HepG2 (cell line): ENCODE data around the gene TMEM233. TPM values are rescaled to one million over a fixed set of nuclear protein-coding genes. Genes with fewer than 3 reads are reported as not detected.

ENCODE experiments used
- BCL6 ChIP-seq: IDR thresholded peaks from 2 replicates; pipeline ENCODE4 v1.6.1; 2016; ENCODE audit warnings: missing genetic modification reagents, missing compliant biosample characterization
- CHD4 ChIP-seq: fragments of 200-600 bp; sonication (generic); IDR thresholded peaks from 2 replicates; pipeline ENCODE4 v1.7.0; 2017; ENCODE audit warnings: mild to moderate bottlenecking, low read length, borderline replicate concordance
- CREM ChIP-seq, 2 experiments: sonication (generic) in 1 of 2; formaldehyde crosslinking in 1 of 2; IDR thresholded peaks; 2 replicates each; pipeline versions ENCODE4 v1.4.0 to v1.6.1; 2016 to 2020; ENCODE audit warnings: antibody characterized with exemption in 1 of 2, mild to moderate bottlenecking in 1 of 2, missing genetic modification reagents in 1 of 2
- EP300 ChIP-seq, 3 experiments: sonication (generic) in 1 of 3; formaldehyde crosslinking in 1 of 3; IDR thresholded peaks; 2 replicates each; pipeline versions ENCODE4 v1.5.1 to v1.6.1; 2011 to 2020; ENCODE audit warnings: low read depth in 2 of 3, low read length in 2 of 3, borderline replicate concordance in 1 of 3, improper control_type of control experiment in 1 of 3, mild to moderate bottlenecking in 1 of 3, missing genetic modification reagents in 1 of 3, moderate library complexity in 1 of 3
- FOXO1 ChIP-seq: sonication (generic); formaldehyde crosslinking; IDR thresholded peaks from 2 replicates; pipeline ENCODE4 v1.4.0; 2020; ENCODE audit warnings: missing genetic modification reagents
- GFI1 ChIP-seq: sonication (generic); formaldehyde crosslinking; IDR thresholded peaks from 2 replicates; pipeline ENCODE4 v1.5.0; 2020; ENCODE audit warnings: missing genetic modification reagents, mild to moderate bottlenecking, borderline replicate concordance
- HMG20A ChIP-seq: IDR thresholded peaks from 2 replicates; pipeline ENCODE4 v1.6.1; 2016; ENCODE audit warnings: borderline replicate concordance
- MED13 ChIP-seq: sonication (generic); formaldehyde crosslinking; IDR thresholded peaks from 2 replicates; pipeline ENCODE4 v1.5.0; 2020; ENCODE audit warnings: missing genetic modification reagents
- MIXL1 ChIP-seq: IDR thresholded peaks from 2 replicates; pipeline ENCODE4 v1.6.1; 2016
- SOX13 ChIP-seq, 3 experiments: fragments of 450-650 bp in 1 of 3; sonication (generic) in 1 of 3; formaldehyde crosslinking in 1 of 3; IDR thresholded peaks in 2 of 3; conservative IDR thresholded peaks in 1 of 3; 2 replicates each; pipeline versions ENCODE4 v1.5.0 to v1.6.1; 2016 to 2020; ENCODE audit warnings: antibody characterized with exemption in 1 of 3, mild to moderate bottlenecking in 1 of 3, missing compliant biosample characterization in 1 of 3, missing genetic modification reagents in 1 of 3, moderate library complexity in 1 of 3
- TEAD3 ChIP-seq: optimal IDR thresholded peaks from 2 replicates; pipeline ENCODE3; 2016; ENCODE audit warnings: borderline replicate concordance
- ZNF235 ChIP-seq: sonication (generic); formaldehyde crosslinking; IDR thresholded peaks from 2 replicates; pipeline ENCODE4 v1.8.1; 2023; ENCODE audit warnings: mild to moderate bottlenecking, missing genetic modification reagents, borderline replicate concordance
- ZNF557 ChIP-seq: sonication (generic); formaldehyde crosslinking; IDR thresholded peaks from 2 replicates; pipeline ENCODE4 v1.4.0; 2020; ENCODE audit warnings: missing genetic modification reagents
- ZNF670 ChIP-seq: sonication (generic); formaldehyde crosslinking; IDR thresholded peaks from 2 replicates; pipeline ENCODE4 v1.8.0; 2022; ENCODE audit warnings: mild to moderate bottlenecking, missing genetic modification reagents, borderline replicate concordance
- polyA plus RNA-seq, 8 experiments: library from polyadenylated mRNA; depleted of rRNA in 3 of 8; stranded (reverse) in 7 of 8; unstranded in 1 of 8; fragments of >200 nt; fragmentation: Illumina TruSeq in 4 of 8; extraction: Trizol in 4 of 8; gene quantifications; 2 replicates each; pipeline versions ENCODE4 v1.2.1 to v1.2.3, GENCODE V29; 2011 to 2016; ENCODE audit warnings: low read depth in 4 of 8, missing spikeins in 1 of 8, mixed read lengths in 1 of 8; ENCODE audit not compliant: insufficient read depth in 1 of 8
- total RNA-seq, 5 experiments: library from RNA; depleted of rRNA; stranded (reverse); fragments of >200 nt; fragmentation: Illumina TruSeq; extraction: Trizol; gene quantifications; 2 replicates each; pipeline ENCODE4 v1.2.3, GENCODE V29; 2016; ENCODE audit warnings: low read depth in 1 of 5
- TF ChIP-seq, protein P1 (sequence below): sonication (generic); formaldehyde crosslinking; IDR thresholded peaks from 2 replicates; pipeline ENCODE4 v1.4.0; 2020; ENCODE audit warnings: missing genetic modification reagents
- TF ChIP-seq, protein P2 (sequence below): IDR thresholded peaks from 2 replicates; pipeline ENCODE4 v1.6.1; 2016; ENCODE audit warnings: mild to moderate bottlenecking, missing biosample characterization, missing genetic modification reagents
- TF ChIP-seq, protein P3 (sequence below): sonication (generic); formaldehyde crosslinking; IDR thresholded peaks from 2 replicates; pipeline ENCODE4 v1.5.1; 2020; ENCODE audit warnings: mild to moderate bottlenecking, moderate library complexity, missing genetic modification reagents
- TF ChIP-seq, protein P4 (sequence below): sonication (generic); formaldehyde crosslinking; IDR thresholded peaks from 2 replicates; pipeline ENCODE4 v1.4.0; 2020; ENCODE audit warnings: low read depth, missing genetic modification reagents
- TF ChIP-seq, protein P5 (sequence below): IDR thresholded peaks from 2 replicates; pipeline ENCODE4 v1.6.1; 2012; ENCODE audit warnings: low read depth, low read length, improper control_type of control experiment

Gene TMEM233
- total and polyA plus RNA-seq, 2 of the 13 experiments (the other 11 are each of a cell fraction or from before 2014, with no cell fraction given), result 0.03 TPM; not detected in 1

DNA sequence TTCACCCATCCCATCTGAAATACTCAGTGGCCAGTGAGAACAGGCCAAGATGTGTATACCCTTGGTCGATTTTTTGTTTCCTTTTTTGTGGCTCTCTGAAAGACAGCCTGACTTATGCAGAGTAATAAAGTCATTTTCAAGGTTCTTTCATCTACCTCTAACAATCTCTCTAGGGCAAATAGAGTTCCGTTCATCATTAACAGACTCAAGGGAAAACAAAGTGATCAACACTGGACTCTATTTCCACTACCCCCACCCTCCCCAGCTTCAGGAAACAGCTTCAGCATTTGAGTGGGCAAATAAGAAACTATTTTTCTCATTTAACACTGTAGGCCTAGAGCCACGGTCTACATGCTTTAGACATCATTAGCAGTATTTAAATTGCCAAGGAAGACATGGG is 90.2 kb downstream of the TMEM233 start (continued):
- TF ChIP-seq, protein P1, sequence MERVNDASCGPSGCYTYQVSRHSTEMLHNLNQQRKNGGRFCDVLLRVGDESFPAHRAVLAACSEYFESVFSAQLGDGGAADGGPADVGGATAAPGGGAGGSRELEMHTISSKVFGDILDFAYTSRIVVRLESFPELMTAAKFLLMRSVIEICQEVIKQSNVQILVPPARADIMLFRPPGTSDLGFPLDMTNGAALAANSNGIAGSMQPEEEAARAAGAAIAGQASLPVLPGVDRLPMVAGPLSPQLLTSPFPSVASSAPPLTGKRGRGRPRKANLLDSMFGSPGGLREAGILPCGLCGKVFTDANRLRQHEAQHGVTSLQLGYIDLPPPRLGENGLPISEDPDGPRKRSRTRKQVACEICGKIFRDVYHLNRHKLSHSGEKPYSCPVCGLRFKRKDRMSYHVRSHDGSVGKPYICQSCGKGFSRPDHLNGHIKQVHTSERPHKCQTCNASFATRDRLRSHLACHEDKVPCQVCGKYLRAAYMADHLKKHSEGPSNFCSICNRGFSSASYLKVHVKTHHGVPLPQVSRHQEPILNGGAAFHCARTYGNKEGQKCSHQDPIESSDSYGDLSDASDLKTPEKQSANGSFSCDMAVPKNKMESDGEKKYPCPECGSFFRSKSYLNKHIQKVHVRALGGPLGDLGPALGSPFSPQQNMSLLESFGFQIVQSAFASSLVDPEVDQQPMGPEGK (CRISPR knock-in tag), result peak; percentile 87
- TF ChIP-seq ZNF235 (CRISPR knock-in tag) (no peak), ZNF557 (0 out of 2 replicates have a peak, but pooled peaks have one; percentile 50), SOX13 (IDR thresholded peaks at IDR 0.05) (no peak), SOX13 (CRISPR knock-in tag; conservative IDR thresholded peaks at IDR 0.05 in 1 of 2, IDR thresholded peaks at IDR 0.05 in 1 of 2) (peak in 1 of 2 experiments; percentile 81; a peak in 2 of 4 replicates), TEAD3 (CRISPR knock-in tag) (peak; percentile 17), FOXO1 (CRISPR knock-in tag) (peak; percentile 41; the same call in 1 of the 2 replicates), EP300 (IDR thresholded peaks at IDR 0.05; ENCODE audit: low read depth in 2 of 2, low read length in 2 of 2) (peak in 1 of 2 experiments; percentile 55; a peak in 2 of 4 replicates), EP300 (CRISPR knock-in tag; IDR thresholded peaks at IDR 0.05; ENCODE audit: borderline replicate concordance) (no peak), HMG20A (CRISPR knock-in tag) (peak; percentile 67), MIXL1 (CRISPR knock-in tag) (peak; percentile 81), CHD4 (no peak), MED13 (CRISPR knock-in tag) (no peak), ZNF670 (CRISPR knock-in tag) (no peak), GFI1 (CRISPR knock-in tag) (peak; percentile 81), BCL6 (CRISPR knock-in tag) (peak; percentile 65; the same call in 1 of the 2 replicates), CREM (IDR thresholded peaks at IDR 0.05) (peak; percentile 35; the same call in 1 of the 2 replicates), CREM (CRISPR knock-in tag; IDR thresholded peaks at IDR 0.05) (no peak)
- TF ChIP-seq, protein P2, sequence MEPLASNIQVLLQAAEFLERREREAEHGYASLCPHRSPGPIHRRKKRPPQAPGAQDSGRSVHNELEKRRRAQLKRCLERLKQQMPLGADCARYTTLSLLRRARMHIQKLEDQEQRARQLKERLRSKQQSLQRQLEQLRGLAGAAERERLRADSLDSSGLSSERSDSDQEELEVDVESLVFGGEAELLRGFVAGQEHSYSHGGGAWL (CRISPR knock-in tag), result no peak
- TF ChIP-seq, protein P3, sequence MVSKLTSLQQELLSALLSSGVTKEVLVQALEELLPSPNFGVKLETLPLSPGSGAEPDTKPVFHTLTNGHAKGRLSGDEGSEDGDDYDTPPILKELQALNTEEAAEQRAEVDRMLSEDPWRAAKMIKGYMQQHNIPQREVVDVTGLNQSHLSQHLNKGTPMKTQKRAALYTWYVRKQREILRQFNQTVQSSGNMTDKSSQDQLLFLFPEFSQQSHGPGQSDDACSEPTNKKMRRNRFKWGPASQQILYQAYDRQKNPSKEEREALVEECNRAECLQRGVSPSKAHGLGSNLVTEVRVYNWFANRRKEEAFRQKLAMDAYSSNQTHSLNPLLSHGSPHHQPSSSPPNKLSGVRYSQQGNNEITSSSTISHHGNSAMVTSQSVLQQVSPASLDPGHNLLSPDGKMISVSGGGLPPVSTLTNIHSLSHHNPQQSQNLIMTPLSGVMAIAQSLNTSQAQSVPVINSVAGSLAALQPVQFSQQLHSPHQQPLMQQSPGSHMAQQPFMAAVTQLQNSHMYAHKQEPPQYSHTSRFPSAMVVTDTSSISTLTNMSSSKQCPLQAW (CRISPR knock-in tag), result peak; percentile 62
- TF ChIP-seq, protein P4, sequence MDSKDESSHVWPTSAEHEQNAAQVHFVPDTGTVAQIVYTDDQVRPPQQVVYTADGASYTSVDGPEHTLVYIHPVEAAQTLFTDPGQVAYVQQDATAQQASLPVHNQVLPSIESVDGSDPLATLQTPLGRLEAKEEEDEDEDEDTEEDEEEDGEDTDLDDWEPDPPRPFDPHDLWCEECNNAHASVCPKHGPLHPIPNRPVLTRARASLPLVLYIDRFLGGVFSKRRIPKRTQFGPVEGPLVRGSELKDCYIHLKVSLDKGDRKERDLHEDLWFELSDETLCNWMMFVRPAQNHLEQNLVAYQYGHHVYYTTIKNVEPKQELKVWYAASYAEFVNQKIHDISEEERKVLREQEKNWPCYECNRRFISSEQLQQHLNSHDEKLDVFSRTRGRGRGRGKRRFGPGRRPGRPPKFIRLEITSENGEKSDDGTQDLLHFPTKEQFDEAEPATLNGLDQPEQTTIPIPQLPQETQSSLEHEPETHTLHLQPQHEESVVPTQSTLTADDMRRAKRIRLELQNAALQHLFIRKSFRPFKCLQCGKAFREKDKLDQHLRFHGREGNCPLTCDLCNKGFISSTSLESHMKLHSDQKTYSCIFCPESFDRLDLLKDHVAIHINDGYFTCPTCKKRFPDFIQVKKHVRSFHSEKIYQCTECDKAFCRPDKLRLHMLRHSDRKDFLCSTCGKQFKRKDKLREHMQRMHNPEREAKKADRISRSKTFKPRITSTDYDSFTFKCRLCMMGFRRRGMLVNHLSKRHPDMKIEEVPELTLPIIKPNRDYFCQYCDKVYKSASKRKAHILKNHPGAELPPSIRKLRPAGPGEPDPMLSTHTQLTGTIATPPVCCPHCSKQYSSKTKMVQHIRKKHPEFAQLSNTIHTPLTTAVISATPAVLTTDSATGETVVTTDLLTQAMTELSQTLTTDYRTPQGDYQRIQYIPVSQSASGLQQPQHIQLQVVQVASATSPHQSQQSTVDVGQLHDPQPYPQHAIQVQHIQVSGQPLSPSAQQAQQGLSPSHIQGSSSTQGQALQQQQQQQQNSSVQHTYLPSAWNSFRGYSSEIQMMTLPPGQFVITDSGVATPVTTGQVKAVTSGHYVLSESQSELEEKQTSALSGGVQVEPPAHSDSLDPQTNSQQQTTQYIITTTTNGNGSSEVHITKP, result 0 out of 2 replicates have a peak, but pooled peaks have one; percentile 46
- TF ChIP-seq, protein P5, sequence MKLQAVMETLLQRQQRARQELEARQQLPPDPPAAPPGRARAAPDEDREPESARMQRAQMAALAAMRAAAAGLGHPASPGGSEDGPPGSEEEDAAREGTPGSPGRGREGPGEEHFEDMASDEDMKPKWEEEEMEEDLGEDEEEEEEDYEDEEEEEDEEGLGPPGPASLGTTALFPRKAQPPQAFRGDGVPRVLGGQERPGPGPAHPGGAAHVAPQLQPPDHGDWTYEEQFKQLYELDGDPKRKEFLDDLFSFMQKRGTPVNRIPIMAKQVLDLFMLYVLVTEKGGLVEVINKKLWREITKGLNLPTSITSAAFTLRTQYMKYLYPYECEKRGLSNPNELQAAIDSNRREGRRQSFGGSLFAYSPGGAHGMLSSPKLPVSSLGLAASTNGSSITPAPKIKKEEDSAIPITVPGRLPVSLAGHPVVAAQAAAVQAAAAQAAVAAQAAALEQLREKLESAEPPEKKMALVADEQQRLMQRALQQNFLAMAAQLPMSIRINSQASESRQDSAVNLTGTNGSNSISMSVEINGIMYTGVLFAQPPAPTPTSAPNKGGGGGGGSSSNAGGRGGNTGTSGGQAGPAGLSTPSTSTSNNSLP, result peak; percentile 41; the same call in 1 of the 2 replicates
